Vagina (tissue), 2 donors: ENCODE measurements around the gene THOC1.

Experiments
- POLR2A ChIP-seq, 2 donors: fragments of 450-650 bp; IDR thresholded peaks; one replicate each; pipeline ENCODE4 v1.6.1; 2017; ENCODE audit warnings: antibody characterized with exemption in 2 of 2, mild to moderate bottlenecking in 2 of 2, moderate library complexity in 2 of 2
- POLR2AphosphoS5 ChIP-seq, 2 donors: sonication (generic); formaldehyde crosslinking; IDR thresholded peaks; one replicate each; pipeline ENCODE4 v1.9.0; 2017; ENCODE audit warnings: antibody characterized with exemption in 2 of 2, mild to moderate bottlenecking in 2 of 2, low read depth in 1 of 2; ENCODE audit not compliant: insufficient read depth in 1 of 2
- TF ChIP-seq, protein P1 (sequence below), 3 experiments: fragments of 450-650 bp in 2 of 3; fragments of 200-600 bp in 1 of 3; sonication (generic) in 1 of 3; IDR thresholded peaks; one replicate each; pipeline ENCODE4 v1.5.1; 2017 to 2019; ENCODE audit warnings: antibody characterized with exemption in 3 of 3, mild to moderate bottlenecking in 2 of 3, moderate library complexity in 2 of 3

DNA sequence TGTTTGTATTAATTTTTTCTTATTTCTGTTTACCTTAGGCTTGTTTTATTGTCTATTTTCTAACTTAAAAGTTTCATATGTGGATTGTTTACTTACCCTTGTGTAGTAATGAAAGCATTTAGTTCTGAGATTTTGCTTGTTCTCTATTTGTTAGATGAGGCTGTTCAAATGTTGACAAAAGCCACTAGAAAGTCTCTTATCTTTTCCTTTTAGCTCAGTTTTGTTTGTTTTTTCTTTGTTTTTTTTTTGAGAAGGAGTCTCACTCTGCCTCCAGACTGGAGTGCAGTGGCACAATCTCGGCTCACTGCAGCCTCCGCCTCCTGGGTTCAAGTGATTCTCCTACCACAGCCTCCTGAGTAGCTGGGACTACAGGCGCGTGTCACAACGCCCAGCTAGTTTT, 78.6 kb downstream of the THOC1 start:
- no peak for TF ChIP-seq POLR2A (IDR thresholded peaks at IDR 0.05)
- TF ChIP-seq, protein P1, sequence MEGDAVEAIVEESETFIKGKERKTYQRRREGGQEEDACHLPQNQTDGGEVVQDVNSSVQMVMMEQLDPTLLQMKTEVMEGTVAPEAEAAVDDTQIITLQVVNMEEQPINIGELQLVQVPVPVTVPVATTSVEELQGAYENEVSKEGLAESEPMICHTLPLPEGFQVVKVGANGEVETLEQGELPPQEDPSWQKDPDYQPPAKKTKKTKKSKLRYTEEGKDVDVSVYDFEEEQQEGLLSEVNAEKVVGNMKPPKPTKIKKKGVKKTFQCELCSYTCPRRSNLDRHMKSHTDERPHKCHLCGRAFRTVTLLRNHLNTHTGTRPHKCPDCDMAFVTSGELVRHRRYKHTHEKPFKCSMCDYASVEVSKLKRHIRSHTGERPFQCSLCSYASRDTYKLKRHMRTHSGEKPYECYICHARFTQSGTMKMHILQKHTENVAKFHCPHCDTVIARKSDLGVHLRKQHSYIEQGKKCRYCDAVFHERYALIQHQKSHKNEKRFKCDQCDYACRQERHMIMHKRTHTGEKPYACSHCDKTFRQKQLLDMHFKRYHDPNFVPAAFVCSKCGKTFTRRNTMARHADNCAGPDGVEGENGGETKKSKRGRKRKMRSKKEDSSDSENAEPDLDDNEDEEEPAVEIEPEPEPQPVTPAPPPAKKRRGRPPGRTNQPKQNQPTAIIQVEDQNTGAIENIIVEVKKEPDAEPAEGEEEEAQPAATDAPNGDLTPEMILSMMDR (IDR thresholded peaks at IDR 0.05) = no peak
- no peak for TF ChIP-seq POLR2AphosphoS5 (IDR thresholded peaks at IDR 0.05; ENCODE audit: insufficient read depth in 1 of 2, low read depth in 1 of 2)
